NCI-H345 treated with DMSO at 0.1 percent for 48 hours (cell line): Measurements from ENCODE around the gene C19orf85.
"Not testable (repeated sequence)": the region's sequence is repeated elsewhere in the genome, so short reads cannot be mapped to it uniquely, and the experiment has no call there.

ENCODE experiments used
- DNase-seq: peaks from one replicate; lab custom pipeline; 2025; ENCODE audit not compliant: unreplicated experiment; lab: John Stamatoyannopoulos, UW

C19orf85 gene

DNA sequence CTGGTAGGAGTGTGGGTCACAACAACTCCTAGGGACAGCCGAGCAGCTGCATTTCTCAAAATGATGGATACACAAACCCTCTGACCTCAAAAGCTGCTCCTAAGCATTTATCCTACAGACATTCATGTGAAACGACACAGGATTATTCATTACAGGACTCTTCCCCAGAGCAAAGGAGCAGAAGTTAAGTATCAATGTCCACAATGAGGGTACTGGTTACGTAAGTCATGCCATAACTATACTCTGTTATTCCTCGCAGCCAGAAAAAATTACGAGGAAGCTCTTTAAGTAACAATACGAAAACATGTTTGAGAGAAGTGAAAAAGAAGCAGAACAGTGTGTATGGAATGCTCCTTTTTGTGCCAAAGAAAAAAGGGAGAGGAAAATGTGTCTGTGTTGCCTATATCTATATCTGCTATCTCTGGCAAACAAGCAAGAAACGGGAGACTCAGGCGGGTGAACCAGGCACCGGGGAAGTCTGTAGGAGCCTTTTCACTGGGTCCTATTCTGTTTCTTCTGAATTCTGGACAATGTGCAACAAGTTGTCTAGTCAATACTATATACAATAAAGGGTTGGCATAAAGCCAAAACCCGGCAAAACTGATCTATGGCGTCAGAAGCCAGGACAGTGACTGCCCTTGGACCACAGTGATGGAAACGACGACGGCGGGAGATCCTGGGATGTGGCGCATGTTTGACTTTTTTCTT lies 4.4 kb downstream of the C19orf85 start:
- DNase-seq = no peak

DNA sequence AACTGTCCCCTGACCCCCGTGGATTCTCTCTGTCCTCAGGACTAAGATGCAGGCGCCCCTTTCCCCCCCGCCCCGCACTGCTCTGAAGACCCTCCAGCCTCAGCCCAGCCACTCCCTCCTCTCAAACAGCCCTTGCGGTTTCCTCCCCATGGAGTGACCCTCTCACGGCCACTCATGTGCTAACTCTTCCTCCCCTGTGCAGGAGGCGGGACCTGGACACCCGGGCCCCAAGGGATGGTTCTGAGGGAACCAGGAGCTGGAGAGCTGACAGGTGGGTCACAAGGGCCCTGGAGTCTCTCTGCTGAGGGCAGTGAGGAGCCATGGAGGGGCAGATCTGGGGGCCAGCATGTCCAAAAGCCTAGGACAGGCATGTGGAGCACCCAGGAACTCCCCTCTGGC lies 5.0 kb downstream of the C19orf85 start:
- DNase-seq = no peak

DNA sequence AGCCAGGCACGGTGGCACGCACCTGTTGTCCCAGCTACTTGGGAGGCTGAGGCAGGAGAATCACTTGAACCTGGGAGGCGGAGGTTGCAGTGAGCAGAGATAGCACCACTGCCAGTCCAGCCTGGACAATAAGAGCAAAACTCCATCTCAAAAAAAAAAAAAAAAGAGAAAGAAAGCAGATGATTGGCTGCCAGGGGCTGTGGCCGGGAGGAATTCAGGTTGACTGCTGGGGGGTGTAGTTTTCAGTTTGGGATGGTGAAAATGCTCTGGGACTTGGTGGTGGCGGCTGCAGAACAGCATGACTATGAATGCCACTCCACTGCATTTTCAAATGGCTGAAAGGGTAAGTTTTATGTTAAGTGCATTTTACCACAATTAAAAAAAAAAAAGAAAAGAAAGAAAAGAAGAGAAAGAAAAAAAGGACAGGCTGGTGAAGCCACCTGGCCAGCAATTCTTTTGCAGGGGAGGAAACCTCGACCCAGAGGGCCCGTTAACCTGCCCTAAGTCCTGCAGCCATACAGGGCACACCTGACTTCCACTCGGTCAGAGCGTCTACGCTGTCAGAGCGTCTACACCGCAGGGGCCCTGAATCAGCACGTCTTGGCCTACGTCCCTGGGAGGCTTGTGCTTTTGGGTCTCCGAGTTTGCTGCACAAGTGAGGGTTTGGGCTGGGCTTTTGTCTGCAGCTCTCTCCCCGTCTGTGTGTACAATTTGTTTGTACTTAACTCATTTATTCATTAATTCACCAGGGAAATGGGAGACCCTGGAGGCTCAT lies 6.7 kb downstream of the C19orf85 start:
- DNase-seq = no peak

DNA sequence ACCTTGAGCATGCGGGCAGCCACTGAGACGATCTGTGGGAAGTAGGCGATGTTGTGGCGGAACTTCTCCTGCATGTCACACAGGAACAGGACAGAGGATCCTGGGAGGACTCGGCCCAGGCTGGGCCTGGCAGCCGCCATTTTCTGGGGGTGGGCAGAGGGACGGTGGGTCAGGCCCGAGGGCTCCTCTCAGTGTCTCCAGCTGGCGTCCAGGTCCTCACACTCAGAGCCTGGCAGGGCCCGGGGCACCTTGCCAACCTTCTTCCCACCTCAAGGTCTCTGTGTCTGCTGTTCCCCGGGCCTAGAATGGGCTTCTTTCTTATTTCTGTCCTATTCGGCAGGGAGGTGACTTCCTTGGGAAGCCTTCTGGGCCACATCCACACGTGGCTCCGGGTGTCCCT lies 8.2 kb downstream of the C19orf85 start:
- no peak for DNase-seq

DNA sequence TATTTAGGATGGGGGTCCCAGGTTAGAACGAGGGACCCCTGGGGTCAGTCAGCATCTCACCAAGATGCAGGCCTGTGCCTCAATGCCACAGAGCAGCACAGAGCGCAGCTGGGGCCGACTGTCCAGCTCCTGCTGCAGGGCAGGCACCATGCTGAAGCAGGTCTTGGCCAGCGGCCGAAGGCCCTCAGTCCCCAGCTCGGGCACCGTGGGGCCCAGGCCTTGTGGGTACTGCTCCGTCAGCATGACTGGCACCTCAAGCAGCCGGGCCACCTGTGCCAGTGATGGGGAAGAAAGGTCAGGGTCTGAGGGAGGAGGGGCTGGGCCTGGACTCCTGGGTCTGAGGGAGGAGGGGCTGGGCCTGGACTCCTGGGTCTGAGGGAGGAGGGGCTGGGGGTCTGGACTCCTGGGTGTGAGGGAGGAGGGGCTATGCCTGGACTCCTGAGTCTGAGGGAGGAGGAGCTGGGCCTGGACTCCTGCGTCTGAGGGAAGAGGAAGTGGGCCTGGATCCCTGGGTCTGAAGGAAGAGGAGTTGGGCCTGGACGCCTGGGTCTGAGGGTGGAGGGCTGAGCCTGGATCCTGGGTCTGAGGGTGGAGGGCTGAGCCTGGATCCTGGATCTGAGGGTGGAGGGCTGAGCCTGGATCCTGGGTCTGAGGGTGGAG lies 8.8 kb downstream of the C19orf85 start:
- DNase-seq = no peak

DNA sequence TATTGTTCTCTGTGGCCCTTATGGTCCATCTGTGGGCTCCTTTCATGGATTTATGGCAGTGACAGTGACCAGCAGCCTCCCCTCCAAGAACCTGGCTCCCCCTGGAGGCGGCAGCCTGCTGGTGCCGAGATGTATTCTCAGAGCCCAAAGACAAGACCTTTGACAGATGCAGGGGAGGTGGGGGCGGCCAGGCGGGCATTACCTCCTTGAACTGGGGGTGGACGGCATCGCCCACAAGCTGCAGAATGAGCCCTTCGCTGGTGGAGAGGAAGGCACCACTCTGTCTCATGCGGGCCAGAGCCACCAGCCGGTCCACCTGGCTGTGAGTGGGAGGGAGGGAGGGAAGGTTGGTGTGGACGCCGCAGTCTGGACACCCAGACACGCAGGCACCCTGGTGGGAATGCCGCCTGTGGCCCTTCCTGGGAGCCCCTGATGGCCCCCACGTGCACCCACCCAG lies 9.7 kb downstream of the C19orf85 start:
- no peak for DNase-seq

DNA sequence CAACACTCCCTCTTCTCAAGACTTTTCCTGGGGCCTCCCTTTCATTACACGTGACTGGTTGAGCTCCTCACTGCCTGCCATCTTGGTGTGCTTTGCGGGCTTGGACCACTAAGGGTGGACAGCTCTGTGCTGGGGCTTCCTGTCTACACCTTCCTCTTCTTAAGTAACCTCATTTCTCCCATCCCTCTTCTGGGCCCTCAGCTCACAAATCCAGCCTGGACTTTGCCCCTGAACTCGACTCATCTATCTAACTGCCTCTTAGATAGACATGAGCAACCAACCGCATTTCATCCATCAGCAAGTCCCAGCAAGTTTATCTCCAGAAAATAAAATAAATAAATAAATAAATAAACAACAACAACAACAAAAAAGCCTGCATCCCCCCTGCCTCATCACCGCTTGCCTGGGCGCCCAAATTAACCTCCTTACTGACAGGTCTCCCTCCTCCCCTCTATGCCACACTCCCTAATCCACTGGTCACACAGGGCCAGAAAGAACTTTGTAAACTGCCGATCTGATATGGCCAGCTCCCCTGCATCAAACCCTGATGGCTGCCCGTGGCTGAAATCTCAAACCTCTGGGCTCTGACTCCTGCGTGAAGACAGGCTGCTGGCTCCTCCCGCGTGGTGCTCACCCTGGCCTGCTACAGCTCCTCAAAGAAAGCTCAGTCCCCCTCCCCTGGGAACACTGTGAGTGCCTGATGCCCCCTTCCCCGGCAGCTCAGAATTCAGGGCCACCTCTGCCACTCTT lies 10.9 kb downstream of the C19orf85 start:
- DNase-seq = no peak

DNA sequence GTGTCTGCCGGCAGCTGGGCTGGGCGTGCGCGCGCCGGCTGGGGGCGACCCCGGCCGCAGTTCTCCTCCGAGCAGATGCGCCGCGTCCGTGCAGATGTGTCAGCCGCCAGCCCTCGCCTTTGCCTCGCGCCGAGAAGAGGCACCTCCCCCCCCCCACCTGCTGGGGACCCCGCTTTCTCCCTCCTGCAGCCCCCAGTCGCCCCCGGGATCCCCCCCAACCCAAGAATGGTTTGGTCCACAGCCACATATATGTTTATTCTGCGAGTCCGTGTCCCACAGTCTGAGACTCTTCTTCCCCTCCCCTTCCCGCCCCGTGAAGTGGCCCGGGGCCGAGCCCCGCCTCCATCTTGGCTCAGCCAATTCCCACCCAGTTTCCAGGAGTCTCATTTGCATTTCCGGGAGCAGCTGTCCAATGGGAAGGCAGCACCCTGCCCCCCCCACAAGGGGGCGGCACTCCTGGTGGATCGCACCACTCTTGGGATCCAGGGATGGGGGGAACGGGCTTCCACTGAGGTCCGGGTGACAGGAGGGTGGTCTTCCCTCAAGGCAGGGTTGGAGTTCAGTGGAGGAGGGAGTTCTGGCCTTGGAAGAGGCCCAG lies 11.7 kb downstream of the C19orf85 start:
- no peak for DNase-seq

DNA sequence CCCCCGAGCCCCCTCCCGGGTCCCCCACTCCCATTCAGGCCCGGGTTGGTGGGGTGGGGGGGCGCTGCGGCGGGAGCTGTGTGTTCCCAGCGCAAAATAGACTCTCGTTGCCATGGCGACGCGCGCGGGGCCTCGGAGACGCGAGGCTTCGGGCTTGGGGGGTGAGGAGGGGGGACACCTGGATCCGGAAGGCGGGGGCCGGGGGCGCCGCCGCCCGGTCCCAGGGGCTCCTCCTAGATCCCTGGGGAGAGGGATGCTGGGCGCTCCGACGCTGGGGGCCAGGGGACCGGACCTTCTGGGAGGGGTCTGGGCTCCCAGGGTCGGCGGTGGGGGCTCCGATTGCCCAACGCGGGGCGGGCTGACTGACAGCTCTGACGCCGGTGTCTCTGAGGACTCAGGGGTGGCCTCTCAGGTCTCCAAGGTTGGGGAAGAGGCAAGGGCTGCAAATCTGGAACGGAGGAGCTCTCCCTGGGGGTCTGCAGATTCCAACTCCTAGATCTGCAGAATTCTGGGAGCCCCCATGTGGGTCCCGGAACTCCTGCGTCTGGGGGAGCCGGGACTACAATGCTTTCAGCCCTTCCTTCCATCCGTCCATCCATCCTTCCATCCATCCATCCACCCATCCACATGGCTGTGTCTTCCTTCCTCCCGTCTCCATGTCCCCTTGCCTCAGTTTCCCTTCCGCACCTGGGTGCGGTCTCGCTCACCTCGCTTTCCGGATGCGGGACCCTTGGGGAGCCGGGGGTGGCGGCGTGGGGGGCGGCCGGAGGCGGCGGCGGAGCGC lies 12.4 kb downstream of the C19orf85 start:
- no peak for DNase-seq

DNA sequence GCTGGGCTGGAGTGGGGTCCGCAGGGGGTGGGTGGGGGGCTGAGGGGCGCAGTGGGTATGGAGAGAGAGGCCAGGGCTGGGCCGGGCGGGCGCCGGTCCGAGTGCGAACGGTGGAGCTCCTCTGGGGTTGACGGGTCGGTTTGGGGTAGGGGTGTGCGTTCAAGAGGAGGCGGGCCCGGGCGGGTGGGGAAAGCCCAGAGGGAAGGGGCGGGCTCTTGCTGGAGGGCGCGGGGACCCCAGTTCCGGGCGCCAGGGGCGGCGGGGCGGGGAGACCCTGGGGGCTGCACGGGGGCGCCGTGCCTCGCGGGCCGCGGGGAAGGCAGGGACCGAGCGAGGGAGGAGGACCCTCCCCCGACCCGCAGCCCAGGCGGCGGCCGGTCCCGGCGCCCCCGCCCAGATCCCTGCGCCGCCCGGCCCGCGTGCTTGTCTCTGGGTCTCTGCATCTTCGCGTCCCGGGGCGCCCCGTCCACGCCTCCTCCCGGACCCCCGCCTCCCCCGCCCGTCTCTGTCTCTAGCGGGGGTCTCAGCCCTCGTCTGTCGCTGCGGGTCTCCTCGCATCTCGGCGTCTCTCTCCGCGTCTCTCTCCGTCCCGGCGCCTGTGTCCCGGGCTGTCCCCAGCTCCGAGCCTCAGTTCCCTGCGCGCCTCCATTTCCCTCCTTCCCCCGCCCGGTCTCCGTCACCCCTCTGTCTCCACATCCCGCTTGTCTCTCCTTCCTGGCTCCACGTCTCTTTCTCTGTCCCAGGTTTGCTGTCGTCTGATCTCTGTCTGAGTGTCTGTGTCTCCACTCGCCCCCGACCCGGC lies 13.2 kb downstream of the C19orf85 start:
- no peak for DNase-seq

DNA sequence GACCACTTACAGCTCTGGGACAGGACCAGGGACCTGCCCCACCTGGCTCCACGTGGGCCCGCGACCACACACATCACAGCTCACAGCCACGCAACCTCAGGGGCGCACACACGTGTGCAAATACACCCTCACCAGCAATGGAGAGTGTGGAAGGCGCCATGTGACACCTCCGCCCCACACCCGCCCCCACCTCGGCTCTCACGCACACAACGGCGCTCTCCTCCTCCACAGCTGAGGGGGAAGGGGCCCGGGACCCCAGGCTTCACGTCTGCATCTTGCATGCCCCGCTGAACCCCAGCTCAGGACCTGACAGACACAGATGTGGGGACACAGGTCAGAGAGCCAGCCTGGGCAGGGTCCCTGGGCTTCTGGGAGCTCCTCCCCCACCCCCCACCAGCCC lies 15.1 kb downstream of the C19orf85 start:
- DNase-seq = no peak

DNA sequence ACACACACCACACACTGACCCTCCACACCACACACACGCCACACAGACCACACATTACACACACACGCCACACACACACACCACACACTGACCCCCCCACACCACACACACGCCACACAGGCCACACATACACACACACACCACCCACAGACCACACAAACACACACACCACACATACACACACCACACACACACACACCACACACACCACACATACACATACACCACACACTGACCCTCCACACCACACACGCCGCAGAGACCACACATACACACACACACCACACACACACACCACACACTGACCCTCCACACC lies 16.4 kb downstream of the C19orf85 start:
- not testable (repeated sequence) for DNase-seq

DNA sequence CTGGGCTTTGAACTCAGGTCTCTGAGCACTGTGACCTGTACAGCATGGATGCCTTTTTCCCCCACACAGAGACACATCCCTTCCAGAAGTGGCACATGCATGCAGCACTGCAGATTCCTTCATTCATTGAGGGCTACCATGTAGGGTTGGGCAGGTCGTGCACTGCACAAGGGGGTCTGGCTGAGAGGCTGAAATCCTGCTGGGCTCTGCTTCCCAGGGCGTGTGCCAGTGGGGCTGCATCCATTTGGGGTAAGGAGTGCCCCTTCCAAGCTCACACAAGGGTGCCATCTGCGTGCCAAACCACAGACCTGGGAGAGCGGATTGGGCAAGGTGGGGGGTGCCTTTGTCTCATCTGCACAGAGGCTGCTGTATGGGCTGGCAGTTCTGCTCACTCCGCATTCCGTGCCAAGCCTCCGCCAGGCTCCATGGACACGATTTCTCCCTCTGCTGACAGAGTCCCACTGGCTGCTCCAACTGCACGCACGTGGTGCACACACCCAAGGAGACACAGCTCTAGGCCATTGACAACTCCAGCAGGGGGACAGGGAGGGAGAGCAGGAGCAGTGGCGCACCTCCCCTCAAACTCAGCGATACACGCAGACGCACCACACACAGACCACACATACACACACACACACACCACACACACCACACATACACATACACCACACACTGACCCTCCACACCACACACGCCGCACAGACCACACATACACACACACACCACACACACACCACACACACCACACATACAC lies 17.0 kb downstream of the C19orf85 start:
- peak; percentile 69 for DNase-seq

DNA sequence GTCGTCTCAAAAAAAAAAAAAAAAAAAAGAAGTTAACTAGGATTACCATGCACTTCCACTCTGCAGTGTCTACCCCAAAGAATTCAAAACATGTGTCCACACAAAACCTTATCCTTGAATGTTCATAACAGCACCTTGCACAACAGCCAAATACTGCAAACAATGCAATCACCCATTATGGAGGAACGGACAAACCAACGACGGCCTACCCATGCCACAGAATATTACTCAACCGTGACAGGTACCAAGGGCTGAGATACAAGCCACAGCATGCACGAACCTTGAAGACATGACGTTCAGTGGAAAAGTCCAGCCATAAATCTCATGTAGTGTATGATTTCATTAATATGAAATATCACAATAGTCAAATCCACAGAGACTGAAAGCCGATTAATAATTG lies 18.5 kb downstream of the C19orf85 start:
- no peak for DNase-seq

DNA sequence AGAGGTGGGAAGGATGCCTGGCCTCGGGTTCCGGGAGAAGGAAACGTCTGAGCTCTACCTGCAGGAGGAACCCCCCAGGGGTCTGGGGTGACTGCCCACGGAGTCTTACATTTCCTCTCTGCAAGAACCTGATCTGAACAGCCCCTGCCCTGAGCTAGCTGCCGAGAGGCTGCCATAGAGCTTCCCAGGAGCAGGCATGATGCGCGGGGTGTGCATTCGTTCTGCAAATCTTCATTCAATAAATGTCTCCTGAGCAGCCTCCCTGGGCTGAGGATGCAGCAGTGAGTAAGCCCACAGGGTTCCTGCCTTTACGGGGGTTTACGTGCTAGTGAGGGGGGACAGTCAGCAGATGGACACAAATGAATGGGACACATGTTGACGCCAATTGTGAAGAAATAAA lies 19.9 kb downstream of the C19orf85 start:
- no peak for DNase-seq

DNA sequence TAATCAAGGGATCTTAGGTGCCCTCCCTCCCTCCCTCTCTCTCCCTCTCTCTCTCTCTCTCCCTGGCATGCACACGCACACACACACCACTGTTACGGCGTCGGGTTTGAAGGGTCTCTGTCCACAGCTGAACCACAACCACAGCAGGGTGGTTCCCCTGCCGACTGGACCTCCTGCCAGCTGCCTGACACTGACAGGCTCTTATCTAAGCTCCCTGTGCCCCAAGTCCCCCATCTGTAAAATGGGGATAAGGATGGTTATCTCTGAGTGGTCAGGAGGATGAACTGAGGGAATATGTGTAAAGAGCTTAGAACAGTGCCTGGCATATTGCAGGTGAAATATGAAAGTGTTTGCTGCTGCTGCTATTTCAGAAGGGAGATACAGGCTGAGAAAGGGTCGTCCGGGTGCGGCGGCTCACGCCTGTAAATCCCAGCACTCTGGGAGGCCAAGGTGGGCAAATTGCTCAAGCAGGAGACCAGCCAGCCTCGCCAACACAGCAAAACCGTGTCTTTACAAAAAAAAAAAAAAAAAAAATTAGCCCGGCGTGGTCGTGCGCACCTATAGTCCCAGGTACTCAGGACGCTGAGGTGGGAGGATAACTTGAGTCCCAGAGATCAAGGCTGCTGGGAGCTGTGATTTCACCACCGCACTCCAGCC lies 20.6 kb downstream of the C19orf85 start:
- no peak for DNase-seq

DNA sequence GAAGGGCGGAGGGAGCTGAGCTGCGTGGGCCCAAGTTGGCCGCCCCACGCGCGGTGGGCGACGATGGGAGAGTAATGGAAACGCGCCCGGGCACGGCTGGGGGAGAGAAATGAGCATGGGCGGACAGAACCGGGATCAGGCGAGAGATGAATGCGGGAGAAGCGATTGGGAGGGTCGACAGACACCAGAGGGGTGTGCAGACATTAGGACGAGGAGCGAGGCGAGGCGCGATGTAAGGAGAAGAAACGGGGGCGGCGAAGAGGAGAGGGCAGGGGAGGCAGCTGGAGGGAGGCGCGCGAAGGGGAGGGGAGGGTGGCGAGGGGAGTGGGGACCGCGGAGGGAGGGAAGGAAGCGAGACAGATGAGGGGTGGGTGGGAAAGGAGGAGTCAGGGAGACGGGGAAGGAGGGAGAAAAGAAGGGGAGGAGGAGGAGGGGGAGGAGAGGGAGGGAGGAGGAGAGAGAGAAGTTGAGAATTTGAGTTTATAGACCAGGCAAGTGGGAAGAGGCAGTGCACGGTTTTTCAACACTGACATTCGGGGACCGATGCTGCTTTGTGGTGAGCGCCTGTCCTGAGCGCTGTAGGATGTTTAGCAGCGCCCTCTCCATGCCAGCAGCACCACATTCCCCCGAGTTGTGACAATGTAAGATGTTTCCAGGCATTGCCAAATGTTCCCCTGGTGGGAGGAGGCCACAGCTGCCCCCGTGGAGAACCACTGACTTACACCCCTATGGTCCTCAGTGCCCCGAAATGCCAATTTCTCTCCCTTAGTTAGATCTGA lies 21.3 kb downstream of the C19orf85 start, which contains the start of gene SHISA7:
SHISA7 (minus strand) TSS at position 256 of the 779 bp plus-strand sequence. CDS start 437 bp downstream, outside the sequence.
- no peak for DNase-seq
